CD4-positive, alpha-beta T cell (primary cell): ENCODE measurements around the gene PML. TPM values are rescaled to one million over a fixed set of nuclear protein-coding genes. Genes with fewer than 3 reads are reported as not detected.

Experiments used
- ATAC-seq: fragments of 200-7000 bp; cut with Tn5 transposase; one replicate; pipeline ENCODE4 v1.10.0; 2022; ENCODE audit warnings: mild to moderate bottlenecking; ENCODE audit not compliant: poor library complexity
- CTCF ChIA-PET: fragments of 350-600 bp; sonication (Branson Sonifier 250); formaldehyde crosslinking; loops from one replicate; lab custom pipeline; 2021; ENCODE audit warnings: antibody characterized with exemption, inconsistent platforms; lab: Charles Lee
- POLR2A ChIA-PET: fragments of 350-600 bp; sonication (Branson Sonifier 250); formaldehyde crosslinking; loops from one replicate; lab custom pipeline; 2021; ENCODE audit warnings: antibody characterized with exemption, inconsistent platforms; lab: Charles Lee
- DNase-seq, 14 experiments: peaks; one replicate each; pipeline ENCODE4 v3.0.0-alpha.2; 2013 to 2020; ENCODE audit warnings: mixed read lengths in 2 of 14
- H3K27ac ChIP-seq, 2 donors: one replicate each; pipeline versions ENCODE4 v1.5.1 to v1.7.0; 2013; ENCODE audit warnings: low read length in 2 of 2, low read depth in 1 of 2, mild to moderate bottlenecking in 1 of 2
- H3K27me3 ChIP-seq, 2 experiments: 1 replicate in 1 of 2; 2 replicates in 1 of 2; pipeline versions ENCODE4 v1.6.1 to v1.7.0; 2013; ENCODE audit warnings: low read length in 2 of 2, control low read depth in 1 of 2, mild to moderate bottlenecking in 1 of 2, moderate library complexity in 1 of 2; ENCODE audit not compliant: insufficient read depth in 2 of 2, control insufficient read depth in 1 of 2
- H3K36me3 ChIP-seq: one replicate; pipeline ENCODE4 v1.6.1; 2013; ENCODE audit warnings: low read length, control low read depth; ENCODE audit not compliant: insufficient read depth
- H3K4me1 ChIP-seq: one replicate; pipeline ENCODE4 v1.6.1; 2013; ENCODE audit warnings: low read length, control low read depth; ENCODE audit not compliant: insufficient read depth
- H3K4me3 ChIP-seq: one replicate; pipeline ENCODE4 v1.5.1; 2013; ENCODE audit warnings: mild to moderate bottlenecking, low read length, moderate library complexity
- H3K9me3 ChIP-seq, 2 experiments: 1 replicate in 1 of 2; 2 replicates in 1 of 2; pipeline versions ENCODE4 v1.6.1 to v1.7.0; 2013; ENCODE audit warnings: low read length in 2 of 2, mild to moderate bottlenecking in 2 of 2, control low read depth in 1 of 2, moderate library complexity in 1 of 2; ENCODE audit not compliant: control insufficient read depth in 1 of 2, insufficient read depth in 1 of 2
- H3K27ac Mint-ChIP-seq: one replicate; pipeline ENCODE4 v1.8.0; 2020; ENCODE audit warnings: mixed read lengths
- H3K27me3 Mint-ChIP-seq: one replicate; pipeline ENCODE4 v1.8.0; 2021; ENCODE audit warnings: mixed read lengths
- H3K36me3 Mint-ChIP-seq: one replicate; pipeline ENCODE4 v1.8.0; 2021; ENCODE audit warnings: low read depth, mixed read lengths
- H3K4me1 Mint-ChIP-seq: one replicate; pipeline ENCODE4 v1.8.0; 2021; ENCODE audit warnings: low read depth, mixed read lengths
- H3K4me3 Mint-ChIP-seq: one replicate; pipeline ENCODE4 v1.8.0; 2020; ENCODE audit warnings: mild to moderate bottlenecking, mixed read lengths
- H3K9me3 Mint-ChIP-seq: one replicate; pipeline ENCODE4 v1.8.0; 2020; ENCODE audit warnings: mixed read lengths
- intact Hi-C, 2 experiments: fragments of 100-400 bp; cut with DNase I in 1 of 2; cut with micrococcal nuclease in 1 of 2; formaldehyde crosslinking; loops; one replicate each; pipeline versions ENCODE4 v1.15.1 to v1.9.0; 2023 to 2025; cut with DNase I, micrococcal nuclease
- total RNA-seq, 174 experiments: library from RNA in 2 of 174; stranded (reverse) in 2 of 174; gene quantifications; one replicate each; pipeline ENCODE4 v1.2.3 and lab custom pipeline; 2021 to 2026
- TF ChIP-seq, protein P1 (sequence below): fragments of 200-600 bp; IDR thresholded peaks from one replicate; pipeline ENCODE4 v1.8.0; 2022; ENCODE audit warnings: antibody characterized with exemption, mild to moderate bottlenecking

Gene PML
- total RNA-seq, 2 experiments from 2014 or later = 39.2 to 42.9 TPM

DNA sequence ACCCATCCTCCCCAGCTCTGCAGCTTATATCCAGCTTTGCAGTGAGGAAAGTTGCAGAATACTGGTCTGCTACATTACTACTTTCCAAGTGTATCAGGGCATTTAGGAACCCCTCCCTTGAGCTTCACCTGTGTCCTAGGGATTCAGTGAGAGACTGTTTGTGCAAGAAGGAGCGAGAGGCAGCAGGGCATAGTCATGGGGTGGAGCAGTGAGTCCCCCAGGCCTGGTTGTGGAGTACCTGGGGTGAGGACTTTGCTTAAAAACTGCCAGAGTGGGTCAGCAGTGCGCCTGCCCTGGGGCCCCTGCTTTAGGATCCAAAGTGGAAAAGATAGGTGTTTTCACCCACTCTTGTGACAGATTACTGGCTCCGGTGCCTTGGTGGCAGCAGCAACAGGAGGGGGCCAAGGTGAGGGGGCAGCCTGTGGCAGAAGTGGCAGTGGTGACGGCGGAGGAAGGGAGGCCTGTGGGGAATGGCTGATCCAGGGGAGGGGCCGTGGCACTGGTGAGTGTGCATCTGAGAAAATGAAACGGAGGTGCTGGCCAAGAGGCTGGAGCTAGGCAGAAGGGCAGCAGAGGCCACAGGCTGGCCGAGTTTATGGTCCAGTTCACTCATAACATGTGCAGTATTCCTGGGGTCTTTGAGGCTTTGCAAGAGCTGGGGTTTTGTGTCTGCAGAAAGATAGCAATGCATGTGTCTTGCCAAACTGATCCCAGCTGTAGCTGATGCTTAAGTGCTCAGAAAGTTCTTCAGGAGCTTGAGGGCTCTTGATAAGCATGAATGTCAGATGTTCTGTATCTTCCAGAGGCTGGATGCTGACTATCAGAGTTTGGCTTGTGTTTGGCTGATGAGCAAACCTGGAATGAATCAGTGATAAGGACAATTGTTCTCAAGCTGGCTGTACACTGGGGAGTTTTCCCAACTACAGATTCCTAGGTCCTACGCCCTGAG lies 44.5 kb downstream of the PML start:
- Mint-ChIP-seq H3K4me3 (no peak overlapping the region), H3K9me3 (no peaks in the 10 kb centered on the region), H3K27ac (peak overlapping the region; percentile 17), H3K27me3 (no peaks in the 10 kb centered on the region), H3K36me3 (peaks cover 52% of the 10 kb centered on the region), H3K4me1 (no peaks in the 10 kb centered on the region)
- Histone ChIP-seq H3K9me3 (no peaks in the 10 kb centered on the region), H3K4me1 (no peaks in the 10 kb centered on the region), H3K27me3 (no peaks in the 10 kb centered on the region), H3K4me3 (no peak overlapping the region), H3K27ac (no peak overlapping the region), H3K36me3 (peaks cover 44% of the 10 kb centered on the region)
- ChIA-PET CTCF (no interaction called here), POLR2A (no interaction called here)
- intact Hi-C loops = no loop called here
- ATAC-seq (no peak), DNase-seq (no peak)
- TF ChIP-seq, protein P1, sequence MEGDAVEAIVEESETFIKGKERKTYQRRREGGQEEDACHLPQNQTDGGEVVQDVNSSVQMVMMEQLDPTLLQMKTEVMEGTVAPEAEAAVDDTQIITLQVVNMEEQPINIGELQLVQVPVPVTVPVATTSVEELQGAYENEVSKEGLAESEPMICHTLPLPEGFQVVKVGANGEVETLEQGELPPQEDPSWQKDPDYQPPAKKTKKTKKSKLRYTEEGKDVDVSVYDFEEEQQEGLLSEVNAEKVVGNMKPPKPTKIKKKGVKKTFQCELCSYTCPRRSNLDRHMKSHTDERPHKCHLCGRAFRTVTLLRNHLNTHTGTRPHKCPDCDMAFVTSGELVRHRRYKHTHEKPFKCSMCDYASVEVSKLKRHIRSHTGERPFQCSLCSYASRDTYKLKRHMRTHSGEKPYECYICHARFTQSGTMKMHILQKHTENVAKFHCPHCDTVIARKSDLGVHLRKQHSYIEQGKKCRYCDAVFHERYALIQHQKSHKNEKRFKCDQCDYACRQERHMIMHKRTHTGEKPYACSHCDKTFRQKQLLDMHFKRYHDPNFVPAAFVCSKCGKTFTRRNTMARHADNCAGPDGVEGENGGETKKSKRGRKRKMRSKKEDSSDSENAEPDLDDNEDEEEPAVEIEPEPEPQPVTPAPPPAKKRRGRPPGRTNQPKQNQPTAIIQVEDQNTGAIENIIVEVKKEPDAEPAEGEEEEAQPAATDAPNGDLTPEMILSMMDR = no peak

DNA sequence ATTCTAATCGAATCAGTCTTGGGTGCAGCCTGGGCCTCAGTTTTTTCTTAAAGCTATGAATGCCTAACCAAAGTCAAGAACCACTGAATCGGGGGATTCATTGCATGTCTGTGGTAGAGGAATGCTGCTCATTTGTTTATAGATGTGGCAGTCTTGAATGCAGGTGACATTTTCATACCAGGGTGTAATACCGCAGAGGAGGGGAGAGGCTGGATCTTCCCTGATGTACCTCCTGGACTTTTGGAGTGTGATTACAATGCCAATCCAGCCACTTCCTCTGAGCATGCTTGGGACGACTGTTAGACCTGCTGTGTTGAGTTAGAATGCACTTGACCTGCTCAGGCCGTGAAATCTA lies 45.1 kb downstream of the PML start:
- no peak overlapping the region for H3K4me3 Mint-ChIP-seq
- Histone ChIP-seq H3K4me1 (no peaks in the 10 kb centered on the region), H3K27me3 (no peaks in the 10 kb centered on the region), H3K27ac (no peak overlapping the region), H3K9me3 (no peaks in the 10 kb centered on the region), H3K4me3 (no peak overlapping the region), H3K36me3 (peaks cover 42% of the 10 kb centered on the region)
- TF ChIP-seq, protein P1 = no peak
- peaks cover 46% of the 10 kb centered on the region for H3K36me3 Mint-ChIP-seq
- H3K9me3 Mint-ChIP-seq = no peaks in the 10 kb centered on the region
- no peaks in the 10 kb centered on the region for H3K27me3 Mint-ChIP-seq
- no peak for ATAC-seq
- no peak overlapping the region for H3K27ac Mint-ChIP-seq
- no peak for DNase-seq
- CTCF ChIA-PET = no interaction called here
- intact Hi-C loops = no loop called here
- no peaks in the 10 kb centered on the region for H3K4me1 Mint-ChIP-seq
- POLR2A ChIA-PET = interaction anchor here (0.9 kb wide), 1 partner anchor 32 kb away, joined by 3 read pairs; no protein-coding TSS in a partner anchor

DNA sequence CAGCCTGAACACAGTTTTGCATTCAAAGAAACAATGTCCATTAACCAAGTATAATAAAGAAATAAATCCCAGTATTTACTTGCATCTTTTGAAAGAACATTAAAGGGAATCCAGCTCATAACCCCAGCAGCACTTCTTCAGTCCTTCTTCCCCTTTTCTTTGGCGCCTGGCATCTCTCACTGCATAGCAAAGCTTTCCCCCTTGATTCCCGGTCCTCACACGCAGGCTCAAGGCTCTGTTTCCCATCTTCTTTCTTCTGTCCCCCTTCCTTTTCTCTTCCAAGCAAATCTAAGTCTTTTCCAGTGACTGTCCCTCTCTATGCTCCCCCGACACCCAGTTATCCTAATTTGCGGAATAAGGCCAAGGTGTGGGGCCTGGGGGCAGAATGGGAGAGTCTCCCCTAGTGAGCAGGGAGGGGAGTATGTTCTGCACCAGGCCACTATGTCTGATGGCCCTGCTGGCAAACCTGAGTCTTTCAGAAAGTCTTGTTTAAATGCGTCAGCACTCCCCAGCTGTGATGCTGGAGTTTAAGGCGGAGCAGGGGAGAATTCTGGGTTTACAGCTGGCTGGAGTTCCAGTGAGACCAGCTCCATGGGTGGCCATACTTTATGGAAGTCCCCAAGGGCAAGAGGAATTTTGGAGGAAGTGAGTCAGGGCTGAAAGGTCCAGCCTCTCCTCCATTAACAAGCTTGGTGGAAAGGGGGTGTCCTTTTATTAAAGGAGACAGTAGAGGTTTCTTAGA lies 45.8 kb downstream of the PML start:
- H3K27me3 ChIP-seq = no peaks in the 10 kb centered on the region
- peaks cover 41% of the 10 kb centered on the region for H3K36me3 ChIP-seq
- Mint-ChIP-seq H3K4me3 (no peak overlapping the region), H3K27me3 (no peaks in the 10 kb centered on the region), H3K36me3 (peaks cover 40% of the 10 kb centered on the region), H3K9me3 (no peaks in the 10 kb centered on the region), H3K4me1 (no peaks in the 10 kb centered on the region), H3K27ac (peak overlapping the region; percentile 16)
- no peaks in the 10 kb centered on the region for H3K4me1 ChIP-seq
- H3K4me3 ChIP-seq = no peak overlapping the region
- TF ChIP-seq, protein P1 = no peak
- ChIA-PET CTCF (no interaction called here), POLR2A (interaction anchor here (0.9 kb wide), 1 partner anchor 33 kb away, joined by 3 read pairs; no protein-coding TSS in a partner anchor)
- ATAC-seq = no peak
- no peak overlapping the region for H3K27ac ChIP-seq
- DNase-seq = no peak
- intact Hi-C loops = no loop called here
- no peaks in the 10 kb centered on the region for H3K9me3 ChIP-seq
